Stimulated activated CD8-positive, alpha-beta memory T cell treated with anti-CD3 and anti-CD28 coated beads, Interleukin-2, amount 100 ng/mL, for 48 hours (primary cell): ENCODE data around the gene APOH.

Source experiments
- DNase-seq, 2 donors: peaks; one replicate each; pipeline ENCODE4 v3.0.0-alpha.2; 2020; ENCODE audit warnings: low read depth in 2 of 2

The APOH gene

DNA sequence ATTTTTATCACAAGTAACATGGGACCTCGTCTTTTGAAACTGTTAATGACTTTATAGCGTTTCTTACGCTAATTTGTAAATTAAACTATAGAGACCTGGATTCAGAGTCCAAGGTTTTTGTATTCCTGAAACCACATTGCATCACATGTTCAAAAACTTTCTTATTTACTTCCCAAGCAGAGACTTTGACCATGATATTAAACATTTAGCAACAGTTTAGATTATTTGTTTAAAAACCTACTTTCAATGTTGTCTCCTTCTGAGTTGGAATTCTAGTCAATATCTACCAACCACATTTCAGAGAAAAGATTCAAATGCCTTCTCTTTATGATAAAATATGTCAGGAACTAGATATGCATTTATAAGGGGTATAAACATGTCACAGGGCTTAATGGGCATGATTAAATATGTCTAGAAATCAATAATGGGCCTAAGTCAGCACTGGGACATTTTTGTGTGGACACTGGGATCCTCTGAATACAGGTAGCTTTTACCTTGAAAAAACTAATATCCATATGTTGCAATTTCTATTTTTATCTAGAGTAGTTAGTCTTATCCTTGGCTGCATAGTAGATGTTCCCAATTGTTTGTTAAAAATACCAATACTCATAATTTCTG lies 6.3 kb upstream of the APOH start:
- no peak for DNase-seq

DNA sequence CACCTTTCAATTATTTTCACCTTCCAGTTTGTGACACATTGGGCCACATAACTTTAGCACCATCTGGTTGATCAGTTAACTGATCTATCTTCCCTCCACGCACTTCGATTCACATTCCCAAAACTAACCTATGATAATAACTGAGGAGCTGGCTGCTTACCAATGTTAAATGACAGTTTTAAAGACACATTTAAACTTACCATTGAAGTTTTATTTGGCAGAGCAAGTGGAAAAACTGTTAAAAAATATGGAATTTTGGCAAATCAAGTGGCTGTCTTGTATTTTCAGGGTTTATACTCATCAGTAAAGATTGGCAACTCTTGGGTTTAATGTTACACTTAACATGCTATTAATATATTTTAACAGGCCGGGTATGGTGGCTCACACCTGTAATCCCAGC lies 5.4 kb upstream of the APOH start:
- DNase-seq: no peak

DNA sequence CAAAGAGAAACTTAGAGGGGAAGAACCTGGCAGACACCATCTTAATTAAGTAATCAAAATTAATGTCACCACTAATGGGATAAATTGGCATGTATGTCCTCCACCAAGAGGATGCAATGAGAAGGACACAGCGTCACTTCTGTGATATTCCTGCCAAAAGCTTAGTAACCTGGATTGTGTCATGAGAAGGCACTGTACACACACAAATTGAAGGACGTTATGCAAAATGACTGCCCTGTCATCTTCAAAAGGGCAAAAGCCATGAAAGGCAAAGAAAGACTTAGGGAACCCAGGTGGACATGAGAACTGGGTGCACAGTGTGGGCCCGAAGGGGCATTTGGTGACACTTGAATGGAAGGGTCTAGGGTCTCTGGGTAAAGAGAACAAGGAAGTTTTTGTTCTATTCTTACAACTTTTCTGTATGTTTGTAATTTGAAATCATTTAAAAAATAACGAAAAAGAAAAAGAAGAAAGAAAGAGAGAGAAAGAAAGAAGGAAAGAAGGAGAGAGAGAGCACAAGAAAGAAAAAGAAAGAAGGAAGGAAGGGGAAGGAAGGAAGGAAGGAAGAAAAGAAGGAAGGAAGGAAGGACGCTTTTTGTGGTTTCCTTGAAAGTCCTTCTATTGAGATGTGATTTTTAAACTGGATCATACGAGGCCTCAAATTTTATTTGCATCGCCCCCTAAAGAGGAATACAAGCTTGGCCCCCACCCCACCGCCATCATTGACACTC lies 4.0 kb upstream of the APOH start:
- DNase-seq: no peak

DNA sequence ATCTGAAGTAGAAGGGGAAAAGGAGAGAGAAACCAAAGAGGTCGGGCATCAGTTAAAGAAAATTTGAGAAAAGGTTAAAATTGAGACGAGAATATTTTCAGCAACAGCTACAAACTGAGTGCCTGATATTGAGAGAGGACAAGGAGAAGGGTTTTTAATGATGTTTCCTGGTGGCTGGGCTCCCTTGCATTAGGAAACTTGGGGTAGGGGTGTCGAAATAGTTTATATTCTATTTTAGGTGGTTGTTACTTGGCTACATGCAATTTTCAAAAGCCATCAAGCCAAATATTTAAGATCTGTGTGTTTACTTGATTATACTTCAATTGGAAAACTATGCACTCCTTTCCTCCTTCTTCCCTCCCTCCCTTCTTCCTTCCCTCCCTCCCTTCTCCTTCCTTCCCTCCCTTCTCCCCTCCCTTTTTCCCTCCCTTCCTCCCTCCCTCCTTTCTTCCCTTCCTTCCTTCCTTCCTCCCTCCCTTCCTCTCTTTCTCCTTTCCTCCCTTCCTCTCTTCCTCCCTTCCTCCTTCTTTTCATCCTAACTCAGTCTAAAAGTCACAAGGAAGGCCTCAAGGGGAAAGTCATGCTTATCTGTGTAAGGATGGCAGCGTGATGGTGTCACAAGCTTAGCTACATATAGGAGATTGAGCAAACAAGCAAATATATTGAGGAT lies 1.8 kb upstream of the APOH start:
- no peak for DNase-seq

DNA sequence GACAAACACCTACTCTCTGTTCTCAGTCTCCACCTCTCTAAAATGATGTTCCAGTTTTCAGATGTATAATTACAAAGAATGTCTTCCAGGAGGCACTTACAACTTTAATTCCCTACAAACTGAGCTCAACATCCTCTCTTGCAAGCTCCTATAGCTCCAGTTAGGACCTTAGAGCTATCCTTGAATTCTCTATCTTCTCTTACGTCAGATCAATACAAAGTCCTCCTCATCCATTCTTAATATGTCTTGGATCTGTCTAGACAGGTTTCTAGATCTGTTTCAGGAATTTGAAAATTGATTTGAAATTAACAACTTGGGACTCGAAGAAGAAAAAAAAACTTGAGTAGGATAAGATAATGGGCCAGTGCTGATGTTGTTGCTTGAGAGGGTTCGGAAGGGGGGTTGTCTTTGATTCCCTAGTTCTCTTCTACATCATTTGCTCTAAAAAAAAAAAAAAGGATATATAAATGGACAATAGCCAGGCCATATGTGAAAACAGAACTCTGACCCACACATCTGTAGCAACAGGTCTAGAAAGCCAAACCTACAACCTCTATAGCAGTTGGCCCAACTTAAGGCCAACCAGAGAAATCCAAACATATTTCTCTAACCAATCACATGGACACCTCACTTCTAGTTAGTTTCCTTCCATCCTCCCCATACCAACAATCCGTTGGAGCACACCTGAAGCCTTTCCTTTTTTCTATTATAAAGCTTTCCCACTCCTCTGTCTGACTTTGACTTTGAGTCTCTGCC lies 746 bp upstream of the APOH start:
- no peak for DNase-seq

DNA sequence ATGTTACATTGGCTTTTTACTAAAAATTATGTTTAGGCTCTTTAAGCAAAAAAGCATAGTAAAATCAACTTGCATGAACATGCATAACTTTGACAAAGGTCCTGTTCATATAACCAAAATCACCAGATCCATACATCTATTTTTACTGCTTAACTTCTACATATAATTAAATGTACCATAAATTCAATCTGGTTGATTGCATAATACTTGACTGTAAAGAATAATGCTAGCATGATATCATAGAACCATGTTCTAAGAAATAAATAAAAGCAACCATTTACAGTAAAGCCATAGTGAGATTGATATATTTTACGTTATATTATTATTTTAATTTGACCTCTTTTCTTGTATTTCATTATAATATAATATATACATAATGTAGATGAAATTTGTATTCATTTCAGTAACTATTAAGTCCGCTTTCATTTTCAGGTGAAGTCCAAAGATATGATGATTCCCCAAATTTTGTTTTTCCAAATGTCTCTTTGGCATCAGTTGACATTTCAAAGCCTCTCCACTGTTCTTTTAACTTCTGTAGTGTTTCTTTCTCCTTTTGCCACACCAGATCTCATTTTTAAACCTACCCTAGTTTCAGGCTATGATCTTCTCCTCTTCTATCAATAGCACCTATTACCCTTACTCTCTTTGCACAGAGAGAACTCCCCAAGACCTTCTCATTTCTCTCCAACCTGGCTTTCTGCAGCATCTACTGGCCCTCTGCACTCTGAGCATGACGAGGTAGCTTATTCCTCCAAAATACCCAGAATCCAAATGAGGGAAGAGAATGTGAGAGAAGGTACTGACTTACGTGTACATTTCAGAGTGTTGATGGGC lies 1.8 kb downstream of the APOH start:
- no peak for DNase-seq

DNA sequence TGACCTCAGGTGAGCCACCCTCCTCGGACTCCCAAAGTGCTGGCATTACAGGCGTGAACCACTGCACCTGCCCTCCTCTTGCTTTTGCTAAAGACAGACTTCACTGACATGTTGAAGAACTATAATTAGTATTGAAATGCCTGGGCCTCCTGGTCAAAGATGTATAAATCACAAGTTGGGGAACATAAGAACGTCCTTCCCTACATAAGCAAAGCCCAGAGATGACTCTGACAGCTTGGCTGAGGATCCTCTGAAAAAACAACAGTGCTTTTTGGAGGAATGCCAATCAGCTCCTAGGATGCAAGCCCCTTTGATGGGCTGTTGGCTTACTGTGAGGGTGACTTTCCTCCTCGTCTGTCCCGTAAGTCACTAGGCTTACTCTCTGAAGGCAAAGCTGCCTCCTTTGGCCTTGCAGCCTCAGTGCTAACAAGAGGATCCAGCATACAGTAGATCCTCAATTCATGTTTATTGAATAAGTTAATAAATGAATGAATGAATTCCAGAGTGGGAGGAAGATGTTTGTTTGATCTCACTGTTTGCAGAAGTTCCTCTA lies 6.3 kb downstream of the APOH start:
- no peak for DNase-seq

DNA sequence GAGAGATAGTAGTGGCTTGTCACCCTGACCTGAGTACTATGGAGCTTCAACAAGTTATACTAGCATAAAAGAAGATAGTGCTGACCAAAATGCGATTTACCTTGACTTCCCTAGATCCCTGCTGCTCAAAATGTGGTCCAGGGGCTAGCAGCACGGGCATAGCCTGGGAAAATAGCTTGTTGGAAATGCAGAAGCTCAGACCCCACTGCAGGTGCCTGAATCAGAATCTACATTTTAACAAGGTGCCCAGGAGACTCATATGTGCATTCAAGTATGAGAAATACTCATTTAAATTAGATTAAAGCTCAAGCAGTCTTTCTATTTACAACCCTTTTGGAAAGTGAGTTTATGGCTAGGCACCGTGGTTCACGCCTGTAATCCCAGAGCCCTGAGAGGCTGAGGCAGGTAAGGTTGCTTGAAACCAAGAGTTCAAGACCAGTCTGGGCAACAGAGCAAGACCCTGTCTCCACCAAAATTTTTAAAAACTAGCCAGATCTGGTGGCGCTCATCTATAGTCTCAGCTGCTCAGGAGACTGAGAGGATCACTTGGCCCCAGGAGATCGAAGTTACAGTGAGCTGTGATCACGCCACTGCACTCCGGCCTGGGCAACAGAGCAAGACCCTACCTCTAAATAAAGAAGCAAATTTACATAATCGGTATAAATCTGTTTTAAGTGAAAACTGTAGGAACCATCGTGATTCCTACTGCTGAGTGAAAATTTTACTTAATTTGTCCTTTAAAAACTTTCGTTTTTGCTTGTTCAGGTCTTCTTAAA lies 7.3 kb downstream of the APOH start:
- DNase-seq: no peak

DNA sequence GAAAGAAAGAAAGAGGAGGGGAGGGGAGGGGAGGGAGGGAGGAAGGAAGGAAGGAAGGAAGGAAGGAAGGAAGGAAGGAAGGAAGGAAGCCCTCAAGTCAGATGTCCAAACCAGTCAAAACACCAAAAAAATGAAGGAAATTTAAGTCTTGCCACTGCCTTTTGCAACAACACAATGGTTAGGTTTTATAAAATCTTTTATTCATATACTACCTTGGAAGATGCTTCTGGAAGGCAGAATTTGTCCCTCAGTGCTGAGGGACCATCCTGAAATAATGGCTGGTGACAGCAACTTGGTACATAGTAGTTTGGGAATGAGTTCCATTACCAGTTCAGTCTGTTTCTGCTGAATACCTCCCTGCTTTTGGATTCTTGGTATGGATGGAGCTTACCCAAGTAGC lies 7.9 kb downstream of the APOH start:
- DNase-seq: no peak

DNA sequence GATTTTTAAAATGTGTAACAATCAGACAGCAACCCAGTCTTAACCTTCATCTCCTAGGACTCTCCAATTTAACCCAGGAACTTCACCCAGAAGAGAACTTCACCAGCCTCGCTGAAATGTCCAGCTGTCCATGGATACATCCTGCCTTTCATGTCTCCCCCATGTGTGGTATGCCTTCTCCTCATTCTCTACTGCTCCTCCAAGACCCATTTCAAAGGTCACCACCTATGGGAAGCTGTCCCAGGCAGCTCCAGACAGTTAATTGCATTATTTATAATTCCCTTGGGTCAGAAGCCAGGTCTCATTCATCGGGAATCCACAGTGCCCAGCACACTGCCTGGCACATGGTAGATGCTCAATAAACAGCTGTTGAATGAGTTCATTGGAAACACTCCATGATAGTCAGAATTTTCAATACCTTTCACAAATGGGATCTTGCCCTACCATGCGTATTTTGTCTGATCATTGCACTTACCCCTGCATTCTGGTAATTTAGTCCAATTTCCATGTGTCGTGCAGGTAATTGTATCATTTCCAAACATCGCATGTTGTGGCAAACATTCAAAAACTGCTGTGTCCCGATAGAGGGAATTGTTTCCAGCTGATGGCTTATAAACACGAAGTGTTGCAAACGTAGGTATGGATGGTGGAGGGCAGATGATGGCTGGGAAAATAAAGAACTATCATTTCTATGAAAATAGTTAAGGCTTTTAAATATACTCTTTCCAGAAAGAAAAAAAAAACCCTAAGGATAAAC lies 9.0 kb downstream of the APOH start:
- DNase-seq: no peak

DNA sequence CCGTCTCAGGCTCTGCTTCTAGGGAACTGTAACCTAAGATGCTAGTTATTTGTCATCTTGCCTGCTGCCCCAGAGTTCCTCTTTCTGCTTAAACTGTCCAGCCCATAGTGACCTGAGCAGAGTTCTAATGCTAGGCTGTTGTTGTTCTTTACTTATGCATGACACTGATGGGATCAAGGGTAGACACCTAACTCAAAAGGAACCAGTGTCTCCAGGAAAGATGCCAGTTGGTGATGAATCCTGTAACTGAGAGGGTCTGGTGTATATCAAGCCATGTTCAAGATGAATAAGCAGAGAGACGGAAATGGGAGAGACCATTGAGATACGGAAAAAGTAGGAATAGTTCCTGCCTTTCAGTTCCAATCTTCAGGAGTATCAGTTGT lies 13.7 kb downstream of the APOH start:
- no peak for DNase-seq

DNA sequence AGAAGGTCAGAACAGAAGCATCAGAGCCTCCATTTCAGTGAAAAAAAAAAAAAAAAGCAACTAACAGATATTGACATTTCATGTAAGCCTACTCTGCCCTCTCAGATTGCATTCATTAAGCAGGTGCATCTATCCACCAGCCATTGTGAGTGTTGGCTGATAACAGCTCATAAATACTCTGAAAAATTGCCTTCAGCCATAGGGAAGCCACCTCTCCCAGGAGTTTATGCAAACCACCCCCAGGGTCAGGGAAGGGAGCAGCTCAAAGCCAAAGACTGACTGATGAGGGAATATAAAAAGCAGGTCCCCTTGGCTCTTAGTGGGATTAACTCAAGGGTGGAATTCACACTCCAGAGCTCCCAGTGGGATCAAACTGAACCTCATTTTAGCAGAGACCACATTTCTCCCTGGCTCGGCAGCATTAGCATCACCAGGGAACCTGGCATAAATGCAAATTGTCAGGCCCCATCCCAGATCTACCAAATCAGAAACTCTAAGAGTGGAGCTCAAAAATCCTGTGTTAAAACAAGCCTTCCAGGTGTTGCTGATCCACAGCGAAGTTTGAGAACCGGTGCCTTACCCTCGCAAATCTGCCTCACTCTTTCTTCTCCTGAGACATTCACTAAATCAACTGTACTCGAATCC lies 14.2 kb downstream of the APOH start:
- no peak for DNase-seq

DNA sequence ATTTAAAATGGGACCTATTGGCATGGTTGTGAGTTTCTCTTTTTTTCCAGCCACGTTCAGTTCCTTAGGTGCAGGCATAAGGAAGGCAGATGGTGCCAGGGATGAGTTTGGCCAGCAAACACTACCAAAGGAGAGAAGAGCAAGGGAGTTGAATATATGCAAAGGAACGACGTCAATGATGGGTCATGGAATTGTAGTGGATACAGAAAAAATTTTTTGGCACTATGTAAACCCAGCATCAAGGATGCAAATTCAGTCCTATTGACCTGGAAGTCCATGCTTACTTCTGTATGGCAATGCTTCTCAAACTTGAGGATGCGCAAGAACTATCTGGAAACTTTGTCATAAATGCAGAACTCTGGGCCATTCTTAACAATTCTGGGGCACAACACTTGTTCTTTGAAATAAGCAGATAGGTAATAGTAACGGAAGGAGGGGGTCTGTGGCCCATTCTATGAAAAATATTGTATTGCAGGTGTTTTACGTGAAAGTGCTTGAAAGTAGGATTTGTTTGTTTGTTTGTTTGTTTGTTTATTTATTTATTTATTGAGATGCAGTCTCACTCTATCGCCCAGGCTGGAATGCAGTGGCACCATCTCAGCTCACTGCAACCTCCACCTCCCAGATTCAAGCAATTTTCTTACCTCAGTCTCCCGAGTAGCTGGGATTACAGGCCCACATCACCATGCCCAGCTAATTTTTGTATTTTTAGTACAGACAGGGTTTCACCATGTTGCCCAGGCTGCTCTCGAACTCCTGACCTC lies 18.0 kb downstream of the APOH start:
- no peak for DNase-seq

DNA sequence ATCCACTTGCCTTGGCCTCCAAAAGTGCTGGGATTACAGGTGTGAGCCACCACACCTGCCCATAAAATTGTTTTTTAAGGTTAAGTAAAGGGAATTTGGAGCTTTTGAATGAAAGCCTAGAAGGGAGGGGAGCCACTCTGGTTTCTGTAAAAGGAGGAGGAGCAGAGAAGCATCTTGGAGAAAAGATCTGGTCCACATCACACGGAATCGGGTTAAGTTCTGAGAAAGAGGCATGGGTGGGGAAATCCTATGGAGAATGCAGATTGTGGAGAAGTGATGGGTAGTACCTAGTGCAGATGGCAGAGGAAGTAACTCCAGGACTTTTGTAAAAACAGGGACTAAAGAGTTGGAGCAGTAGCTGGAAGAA lies 19.0 kb downstream of the APOH start:
- DNase-seq: no peak

DNA sequence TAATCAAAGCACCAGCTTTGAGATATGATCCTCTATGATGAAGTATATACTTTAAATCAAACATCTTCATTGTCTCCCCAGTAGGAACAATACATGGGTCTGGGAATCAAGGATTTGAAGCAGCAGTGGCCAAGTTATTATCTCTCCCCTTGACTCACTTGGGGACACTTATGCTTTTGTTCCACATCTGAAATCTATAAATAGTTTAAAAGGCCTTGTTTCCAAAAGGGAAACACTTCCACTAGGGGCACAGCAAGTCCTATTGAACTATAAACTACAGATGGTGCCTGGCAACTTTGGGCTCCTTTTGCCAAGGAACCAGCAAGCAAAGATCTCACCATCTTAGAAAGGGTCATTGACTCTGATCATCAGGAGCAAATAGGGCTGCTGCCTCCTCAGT lies 21.3 kb downstream of the APOH start:
- no peak for DNase-seq

DNA sequence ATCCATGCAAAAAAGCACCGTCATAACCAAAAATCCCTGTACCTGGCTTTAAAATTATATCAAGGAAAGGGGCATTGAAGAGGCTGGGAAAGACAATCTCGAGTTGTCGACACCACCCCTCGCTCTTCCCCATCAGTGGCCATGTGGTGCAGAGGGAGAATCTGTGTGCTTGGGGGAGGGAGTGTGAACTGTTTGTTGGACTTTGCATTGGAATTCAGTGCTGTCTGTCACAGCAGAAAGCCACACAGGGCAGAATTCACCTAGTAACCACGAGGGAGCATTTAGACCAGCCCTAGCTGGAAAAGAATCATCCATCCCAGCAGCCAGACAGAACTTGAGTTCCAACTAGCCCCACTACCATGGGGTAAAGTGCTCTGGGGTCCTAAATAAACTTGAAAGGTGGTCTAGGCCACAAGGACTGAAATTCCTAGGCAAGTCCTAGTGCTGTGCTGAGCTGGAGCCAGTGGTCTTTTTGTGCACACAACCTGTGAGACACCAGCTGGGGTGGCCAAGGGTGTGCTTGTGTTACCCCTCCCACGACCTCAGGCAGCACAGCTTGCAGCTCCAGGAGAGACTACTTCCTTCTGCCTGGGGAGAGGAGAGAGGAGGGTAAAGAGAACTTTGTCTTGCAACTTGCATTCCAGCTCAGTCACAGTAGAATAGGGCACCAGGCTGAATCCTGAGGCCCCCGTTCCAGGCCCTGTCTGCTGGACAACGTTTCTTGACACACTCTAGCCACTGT lies 25.8 kb downstream of the APOH start:
- DNase-seq: no peak

DNA sequence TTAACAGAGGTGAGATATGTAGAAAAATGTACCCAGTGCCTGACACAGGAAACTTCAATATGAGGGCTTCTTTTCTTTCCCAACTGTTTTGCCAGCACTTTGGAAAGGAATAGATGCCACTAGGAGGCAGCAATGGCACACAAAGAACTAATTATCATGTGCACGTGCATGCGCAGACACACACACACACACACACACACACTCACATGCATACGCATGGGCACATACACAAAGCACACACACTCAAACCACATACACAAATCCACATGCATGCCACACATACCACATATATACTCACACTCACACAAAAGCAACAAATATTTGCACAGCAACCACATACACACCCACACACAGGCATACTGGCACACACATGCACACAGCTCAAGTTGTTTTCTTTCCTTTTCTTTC lies 28.5 kb downstream of the APOH start:
- peak in 1 of 2 donors; percentile 13 for DNase-seq

DNA sequence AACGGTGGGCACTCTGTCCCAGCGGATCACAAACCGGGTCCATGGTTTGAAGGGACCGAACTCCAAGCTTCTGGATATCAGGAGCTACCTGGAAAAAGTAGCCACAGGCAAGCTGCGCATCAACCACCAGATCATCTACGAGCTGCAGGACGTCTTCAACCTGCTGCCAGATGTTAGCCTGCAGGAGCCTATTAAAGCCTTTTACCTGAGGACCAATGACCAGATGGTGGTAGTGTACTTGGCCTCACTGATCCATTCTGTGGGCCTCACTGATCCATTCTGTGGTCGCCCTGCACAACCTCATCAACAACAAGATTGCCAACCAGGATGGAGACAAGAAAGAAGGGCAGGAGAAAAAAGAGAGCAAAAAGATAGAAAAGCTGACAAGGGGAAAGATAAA lies 31.0 kb downstream of the APOH start:
- DNase-seq: no peak
